Lower leg skin (tissue), 4 donors: ENCODE results near the gene HUWE1. TPM values are rescaled to one million over a fixed set of nuclear protein-coding genes. Genes with fewer than 3 reads are reported as not detected.
"Not testable (repeated sequence)": the region's sequence is repeated elsewhere in the genome, so short reads cannot be mapped to it uniquely, and the experiment has no call there.

Experiments used
- DNase-seq, 2 donors: peaks; one replicate each; pipeline ENCODE4 v3.0.0-alpha.2; 2019; ENCODE audit warnings: low spot score in 2 of 2
- H3K4me3 ChIP-seq: fragments of 200-600 bp; sonication (generic); 2 replicates; pipeline ENCODE4 v1.5.1; 2017; ENCODE audit warnings: mild to moderate bottlenecking, low read depth; ENCODE audit not compliant: poor library complexity, severe bottlenecking
- POLR2A ChIP-seq, 2 donors: fragments of 450-650 bp; IDR thresholded peaks; one replicate each; pipeline ENCODE4 v1.6.1; 2016 to 2017; ENCODE audit warnings: antibody characterized with exemption in 2 of 2, mild to moderate bottlenecking in 1 of 2, moderate library complexity in 1 of 2
- WGBS, 2 donors: methylation state at CpG; one replicate each; pipeline ENCODE4 v1.1.5; 2018; 5-methylcytosine and 5-hydroxymethylcytosine counted together
- intact Hi-C: fragments of 100-400 bp; cut with DNase I; formaldehyde crosslinking; loops from one replicate; pipeline ENCODE4 v1.15.0; 2023; ENCODE audit warnings: low total_unique reads
- total RNA-seq, 4 donors: library from RNA; depleted of rRNA; stranded (reverse); fragments of >200 nt; gene quantifications; one replicate each; pipeline ENCODE4 v1.1.0, GENCODE V29; 2016
- TF ChIP-seq, protein P1 (sequence below), 3 donors: fragments of 450-650 bp; IDR thresholded peaks; one replicate each; pipeline ENCODE4 v1.5.1; 2016; ENCODE audit warnings: antibody characterized with exemption in 3 of 3, mild to moderate bottlenecking in 3 of 3, moderate library complexity in 2 of 3

The HUWE1 gene
- total RNA-seq, 4 donors from 2014 or later, result 128 to 175 (median 158) TPM

DNA sequence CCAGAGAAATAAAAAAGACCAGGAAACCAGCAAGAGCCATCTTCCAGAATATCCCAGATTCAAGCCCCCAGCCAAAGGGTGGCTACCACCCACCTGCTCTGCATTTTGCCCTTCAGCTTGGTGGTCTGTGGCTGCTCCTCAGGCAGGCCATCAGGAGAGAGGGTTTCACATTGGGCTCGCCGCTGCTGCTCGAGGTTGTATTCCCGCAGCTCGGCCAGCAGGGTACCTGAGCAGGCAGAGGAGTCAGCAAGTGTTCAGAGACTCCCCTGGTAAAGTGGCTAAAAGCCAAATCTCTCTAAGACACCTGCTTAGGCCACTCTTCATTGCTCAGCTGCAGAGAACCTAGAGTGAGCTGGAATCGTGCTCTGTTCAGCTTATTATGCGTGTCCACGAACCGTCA is 141.6 kb downstream of the HUWE1 start:
- no peak overlapping the region for H3K4me3 ChIP-seq
- no peak for DNase-seq
- intact Hi-C loops, result no loop called here
- no peak for TF ChIP-seq POLR2A (IDR thresholded peaks at IDR 0.05)
- TF ChIP-seq, protein P1, sequence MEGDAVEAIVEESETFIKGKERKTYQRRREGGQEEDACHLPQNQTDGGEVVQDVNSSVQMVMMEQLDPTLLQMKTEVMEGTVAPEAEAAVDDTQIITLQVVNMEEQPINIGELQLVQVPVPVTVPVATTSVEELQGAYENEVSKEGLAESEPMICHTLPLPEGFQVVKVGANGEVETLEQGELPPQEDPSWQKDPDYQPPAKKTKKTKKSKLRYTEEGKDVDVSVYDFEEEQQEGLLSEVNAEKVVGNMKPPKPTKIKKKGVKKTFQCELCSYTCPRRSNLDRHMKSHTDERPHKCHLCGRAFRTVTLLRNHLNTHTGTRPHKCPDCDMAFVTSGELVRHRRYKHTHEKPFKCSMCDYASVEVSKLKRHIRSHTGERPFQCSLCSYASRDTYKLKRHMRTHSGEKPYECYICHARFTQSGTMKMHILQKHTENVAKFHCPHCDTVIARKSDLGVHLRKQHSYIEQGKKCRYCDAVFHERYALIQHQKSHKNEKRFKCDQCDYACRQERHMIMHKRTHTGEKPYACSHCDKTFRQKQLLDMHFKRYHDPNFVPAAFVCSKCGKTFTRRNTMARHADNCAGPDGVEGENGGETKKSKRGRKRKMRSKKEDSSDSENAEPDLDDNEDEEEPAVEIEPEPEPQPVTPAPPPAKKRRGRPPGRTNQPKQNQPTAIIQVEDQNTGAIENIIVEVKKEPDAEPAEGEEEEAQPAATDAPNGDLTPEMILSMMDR (IDR thresholded peaks at IDR 0.05), result no peak
- 88 to 95% methylated on average over 6 to 9 of the region's 9 CpGs for WGBS, 2 donors

DNA sequence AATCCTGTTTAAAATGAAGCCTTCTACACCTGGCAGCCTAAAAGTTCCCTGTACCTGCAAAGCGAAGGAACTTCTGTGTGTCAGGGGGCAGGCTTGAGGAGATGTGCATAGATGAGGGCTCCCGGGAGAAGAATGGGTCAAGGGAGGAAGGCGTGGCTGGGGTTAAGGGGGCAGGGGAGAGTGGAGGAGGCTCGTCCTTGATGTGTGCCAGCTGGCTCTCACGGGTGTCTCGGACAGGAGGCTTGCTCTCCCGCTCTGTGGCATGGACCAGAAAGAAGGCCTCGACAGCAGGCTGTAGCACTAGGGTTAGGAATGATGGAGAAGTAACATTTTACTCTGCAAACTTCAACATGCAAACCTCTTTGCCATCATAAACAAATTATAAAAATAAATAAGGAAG is 147.7 kb downstream of the HUWE1 start:
- DNase-seq, result no peak
- WGBS, 2 donors, result 72 to 89% methylated on average over 8 of the region's 8 CpGs
- no peak overlapping the region for H3K4me3 ChIP-seq
- TF ChIP-seq POLR2A (IDR thresholded peaks at IDR 0.05), result no peak
- TF ChIP-seq, protein P1 (IDR thresholded peaks at IDR 0.05), result no peak
- intact Hi-C loops, result no loop called here

DNA sequence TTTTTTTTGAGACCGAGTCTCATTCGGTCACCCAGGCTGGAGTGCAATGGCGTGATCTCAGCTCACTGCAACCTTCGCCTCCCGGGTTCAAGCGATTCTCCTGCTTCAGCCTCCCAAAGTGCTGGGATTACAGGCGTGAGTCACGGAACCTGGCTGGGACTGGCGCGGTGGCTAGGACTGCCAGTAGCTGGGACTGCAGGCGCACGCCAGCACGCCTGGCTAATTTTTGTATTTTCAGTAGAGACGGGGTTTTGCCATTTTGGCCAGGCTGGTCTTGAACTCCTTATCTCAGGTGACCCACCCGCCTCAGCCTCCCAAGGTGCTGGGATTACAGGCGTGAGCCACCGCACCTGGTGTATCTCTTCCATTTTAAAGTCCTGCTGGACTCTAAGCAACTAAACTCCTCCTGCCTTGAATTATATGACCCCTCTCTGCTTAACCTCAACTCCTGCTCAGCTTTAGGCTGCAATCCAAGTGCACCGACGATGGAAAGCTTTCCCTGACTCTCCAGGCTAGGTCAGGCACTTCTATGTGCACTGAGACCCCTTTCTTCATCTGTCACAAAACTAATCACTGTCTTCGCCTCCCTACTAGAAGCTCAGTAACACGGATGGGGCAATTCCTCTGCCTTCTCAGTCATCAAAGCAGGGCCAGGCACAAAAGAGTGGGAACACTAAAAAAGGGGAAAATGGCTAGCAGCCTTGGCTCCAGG is 155.1 kb downstream of the HUWE1 start:
- H3K4me3 ChIP-seq, intact Hi-C loops, DNase-seq: not testable (repeated sequence)
- WGBS, 2 donors, result 63 to 84% methylated on average over 10 to 21 of the region's 21 CpGs

DNA sequence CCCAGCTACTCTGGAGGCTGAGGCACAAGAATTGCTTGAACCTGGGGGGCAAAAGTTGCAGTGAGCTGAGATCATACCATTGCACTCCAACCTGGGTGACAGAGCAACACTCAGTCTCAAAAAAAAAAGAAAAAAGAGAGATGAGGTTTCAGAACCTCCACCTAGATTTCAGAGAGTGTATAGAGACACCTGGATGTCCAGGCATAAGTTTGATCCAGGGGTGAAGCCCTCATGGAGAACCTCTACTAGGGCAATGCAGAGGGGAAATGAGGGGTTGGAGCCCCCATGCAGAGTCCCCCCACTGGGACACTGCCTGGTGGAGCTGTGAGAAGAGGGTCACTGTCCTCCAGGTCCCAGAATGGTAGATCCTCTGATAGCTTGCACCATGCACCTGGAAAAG is 159.5 kb downstream of the HUWE1 start:
- TF ChIP-seq, protein P1 (IDR thresholded peaks at IDR 0.05), result no peak
- TF ChIP-seq POLR2A (IDR thresholded peaks at IDR 0.05), result no peak
- intact Hi-C loops, result no loop called here
- DNase-seq, result no peak
- H3K4me3 ChIP-seq, result no peak overlapping the region

DNA sequence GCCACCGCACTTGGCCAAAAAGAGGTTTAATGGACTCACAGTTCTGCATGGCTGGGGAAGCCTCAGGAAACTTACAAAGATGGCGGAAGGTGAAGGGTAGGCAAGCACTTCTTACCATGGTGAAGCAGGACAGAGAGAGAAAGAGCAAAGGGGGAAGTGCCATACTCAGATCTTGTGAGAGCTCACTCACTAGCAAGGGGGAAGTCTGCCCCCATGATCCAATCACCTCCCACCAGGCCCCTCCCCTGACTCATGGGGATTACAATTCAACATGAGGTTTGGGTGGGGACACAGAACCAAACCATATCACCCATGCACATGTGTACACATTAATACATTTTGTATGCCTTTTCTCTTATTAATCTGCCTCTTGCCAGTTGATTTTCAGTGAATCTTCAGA is 175.2 kb downstream of the HUWE1 start:
- intact Hi-C loops, result no loop called here
- DNase-seq, result no peak
- TF ChIP-seq, protein P1 (IDR thresholded peaks at IDR 0.05), result no peak
- TF ChIP-seq POLR2A (IDR thresholded peaks at IDR 0.05), result no peak
- H3K4me3 ChIP-seq, result no peak overlapping the region
- WGBS, 2 donors, result 94 to 100% methylated on average over 2 of the region's 2 CpGs

DNA sequence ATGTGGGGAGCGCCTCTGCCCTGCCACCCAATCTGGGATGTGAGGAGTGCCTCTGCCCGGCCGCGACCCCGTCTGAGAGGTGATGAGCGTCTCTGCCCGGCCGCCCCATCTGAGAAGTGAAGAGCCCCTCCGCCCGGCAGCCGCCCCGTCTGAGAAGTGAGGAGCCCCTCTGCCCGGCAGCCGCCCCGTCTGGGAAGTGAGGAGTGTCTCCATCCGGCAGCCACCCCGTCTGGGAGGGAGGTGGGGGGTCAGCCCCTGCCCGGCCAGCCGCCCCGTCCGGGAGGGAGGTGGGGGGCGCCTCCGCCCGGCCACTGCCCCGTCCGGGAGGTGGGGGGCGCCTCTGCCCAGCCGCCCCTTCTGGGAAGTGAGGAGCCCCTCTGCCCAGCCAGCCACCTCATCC is 182.5 kb downstream of the HUWE1 start:
- H3K4me3 ChIP-seq, DNase-seq: not testable (repeated sequence)
- 94 to 95% methylated on average over 4 to 23 of the region's 28 CpGs for WGBS, 2 donors

DNA sequence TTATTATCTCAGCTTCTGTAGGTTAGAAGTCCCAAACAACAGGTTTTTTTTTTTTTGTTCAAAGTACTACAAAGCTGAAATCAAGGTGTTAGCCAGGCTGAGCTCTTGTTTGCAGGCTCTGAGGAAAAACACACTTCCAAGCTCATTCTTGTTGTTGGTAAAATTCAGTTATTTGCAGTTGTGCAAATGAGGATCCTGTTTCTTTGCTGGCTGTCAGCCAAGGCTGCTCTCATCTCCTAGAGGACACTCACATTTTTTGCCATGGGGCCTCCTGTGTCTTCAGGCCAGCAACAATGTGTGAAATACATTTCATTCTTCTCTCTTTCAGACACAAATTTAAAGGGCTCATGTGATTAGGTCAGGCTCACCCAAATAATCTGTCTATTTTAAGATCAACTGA is 192.1 kb downstream of the HUWE1 start:
- H3K4me3 ChIP-seq, result no peak overlapping the region
- DNase-seq, result peak in 1 of 2 donors; percentile 13
- intact Hi-C loops, result no loop called here
- no peak for TF ChIP-seq POLR2A (IDR thresholded peaks at IDR 0.05)
- TF ChIP-seq, protein P1 (IDR thresholded peaks at IDR 0.05), result no peak

More for the DNA sequence above, 182.5 kb downstream of the HUWE1 start:
- intact Hi-C loops, result not testable (repeated sequence)
